GM12878 (cell line): ENCODE data around the gene C1S. TPM values are rescaled to one million over a fixed set of nuclear protein-coding genes. Genes with fewer than 3 reads are reported as not detected.

Experiments
- ATAC-seq: fragments of 200-7000 bp; cut with Tn5 transposase; 3 replicates; pipeline ENCODE4 v1.9.1; 2020; ENCODE audit warnings: mild to moderate bottlenecking, moderate library complexity
- BruUV-seq: library from RNA; stranded (reverse); fragments of 400-500 nt; replicated peaks from 2 replicates; lab custom pipeline; 2021; lab: Mats Ljungman, UMichigan
- CTCF ChIA-PET: fragments of 300-600 bp; sonication (Branson Sonifier 250); formaldehyde crosslinking; extraction: SDS; loops from one replicate; lab custom pipeline; 2021; ENCODE audit warnings: inconsistent platforms; lab: Yijun Ruan, JAX
- POLR2A ChIA-PET: fragments of 350-600 bp; formaldehyde crosslinking; extraction: SDS; loops from one replicate; lab custom pipeline; 2021; ENCODE audit warnings: inconsistent platforms; lab: Charles Lee
- RAD21 ChIA-PET: fragments of 300-600 bp; sonication (Branson Sonifier 250); formaldehyde crosslinking; loops from one replicate; lab custom pipeline; 2023; ENCODE audit warnings: antibody characterized with exemption; ENCODE audit not compliant: unreplicated experiment; lab: Charles Lee
- SMC1A ChIA-PET: fragments of 300-600 bp; sonication (Branson Sonifier 250); formaldehyde crosslinking; loops from one replicate; lab custom pipeline; 2023; ENCODE audit not compliant: unreplicated experiment, uncharacterized antibody; lab: Charles Lee
- DNase-seq: peaks from one replicate; pipeline ENCODE4 v3.0.0-alpha.2; 2011; ENCODE audit warnings: low read depth, low spot score
- FAIRE-seq: peaks from 3 replicates; lab custom pipeline; 2011; peaks lifted over from hg19 to GRCh38; lab: Jason Lieb, UNC
- H2AFZ ChIP-seq: 2 replicates; pipeline ENCODE4 v1.6.0; 2011; ENCODE audit warnings: low read depth, low read length, control low read depth; ENCODE audit not compliant: control insufficient read depth
- H3K27ac ChIP-seq: 2 replicates; pipeline ENCODE4 v1.5.1; 2011; ENCODE audit warnings: control low read depth; ENCODE audit not compliant: control insufficient read depth, insufficient read depth
- H3K27me3 ChIP-seq, 2 experiments: replicated peaks in 1 of 2; 2 replicates each; pipeline versions ENCODE4 v1.6.0 to v1.6.1; 2011; ENCODE audit warnings: low read length in 1 of 2; ENCODE audit not compliant: control insufficient read depth in 2 of 2, insufficient read depth in 2 of 2
- H3K36me3 ChIP-seq, 2 experiments: 2 replicates each; pipeline ENCODE4 v1.5.1; 2011; ENCODE audit warnings: low read length in 1 of 2; ENCODE audit not compliant: control insufficient read depth in 2 of 2, insufficient read depth in 2 of 2
- H3K4me1 ChIP-seq: 2 replicates; pipeline ENCODE4 v1.6.1; 2011; ENCODE audit warnings: mild to moderate bottlenecking, low read length, moderate library complexity, mixed read lengths; ENCODE audit not compliant: control insufficient read depth, insufficient read depth
- H3K4me2 ChIP-seq: 2 replicates; pipeline ENCODE4 v1.6.0; 2011; ENCODE audit warnings: control low read depth; ENCODE audit not compliant: control insufficient read depth, insufficient read depth
- H3K4me3 ChIP-seq: fragments of 200-600 bp; sonication (generic); 2 replicates; pipeline ENCODE4 v1.5.1; 2016
- H3K79me2 ChIP-seq: 2 replicates; pipeline ENCODE4 v1.6.0; 2011; ENCODE audit warnings: low read length; ENCODE audit not compliant: control insufficient read depth, insufficient read depth
- H3K9ac ChIP-seq: 2 replicates; pipeline ENCODE4 v1.8.0; 2011; ENCODE audit warnings: low read length, control low read depth, mixed read lengths; ENCODE audit not compliant: control insufficient read depth, insufficient read depth
- H3K9me3 ChIP-seq: replicated peaks from 3 replicates; pipeline ENCODE4 v1.5.1; 2011; ENCODE audit warnings: mild to moderate bottlenecking, low read length; ENCODE audit not compliant: control insufficient read depth, insufficient read depth
- H4K20me1 ChIP-seq: 2 replicates; pipeline ENCODE4 v1.6.0; 2011; ENCODE audit not compliant: control insufficient read depth, insufficient read depth
- CREB1 ChIP-seq: IDR thresholded peaks from 2 replicates; pipeline ENCODE4 v1.6.1; 2012; ENCODE audit warnings: low read depth, mild to moderate bottlenecking, inconsistent platforms
- CREM ChIP-seq: IDR thresholded peaks from 2 replicates; pipeline ENCODE4 v1.6.1; 2014; ENCODE audit warnings: antibody characterized with exemption, low read depth
- FOXK2 ChIP-seq: fragments of 450-650 bp; IDR thresholded peaks from 2 replicates; pipeline ENCODE4 v1.6.1; 2017; ENCODE audit warnings: mild to moderate bottlenecking, moderate library complexity
- HDAC2 ChIP-seq: fragments of 200-600 bp; sonication (generic); IDR thresholded peaks from 2 replicates; pipeline ENCODE4 v1.6.1; 2017
- MXI1 ChIP-seq: fragments of 150-350 bp; IDR thresholded peaks from 2 replicates; pipeline ENCODE4 v1.6.1; 2011; ENCODE audit warnings: low read depth, mild to moderate bottlenecking, inconsistent platforms, low read length, improper control_type of control experiment
- NFYB ChIP-seq: IDR thresholded peaks from 2 replicates; pipeline ENCODE4 v1.6.1; 2011; ENCODE audit warnings: low read depth, mild to moderate bottlenecking, low read length, improper control_type of control experiment, moderate library complexity; ENCODE audit not compliant: insufficient read depth
- RBBP5 ChIP-seq: fragments of 200-600 bp; sonication (generic); conservative IDR thresholded peaks from 2 replicates; pipeline ENCODE4 v1.6.1; 2016
- SRF ChIP-seq, 2 experiments: IDR thresholded peaks; 2 replicates each; pipeline ENCODE4 v1.6.1; 2011; ENCODE audit warnings: low read depth in 2 of 2, low read length in 2 of 2, mild to moderate bottlenecking in 1 of 2, moderate library complexity in 1 of 2
- TARDBP ChIP-seq: IDR thresholded peaks from 2 replicates; pipeline ENCODE4 v1.6.1; 2016; ENCODE audit warnings: borderline replicate concordance
- WRNIP1 ChIP-seq: IDR thresholded peaks from 2 replicates; pipeline ENCODE4 v1.6.1; 2011; ENCODE audit warnings: low read depth, low read length, improper control_type of control experiment, borderline replicate concordance
- WGBS: methylation state at CpG from one replicate; pipeline ENCODE4 v1.1.6; 2016; ENCODE audit warnings: low lambda C conversion rate; ENCODE audit not compliant: insufficient replicate concordance, insufficient coverage; ENCODE audit errors: missing lambda C conversion rate; 5-methylcytosine and 5-hydroxymethylcytosine counted together
- in situ Hi-C: fragments of 300-500 bp; cut with MboI; formaldehyde crosslinking; loops from 9 replicates; pipeline ENCODE4 v1.14.3; 2018; ENCODE audit warnings: mixed read lengths
- intact Hi-C: fragments of 100-400 bp; cut with micrococcal nuclease; formaldehyde crosslinking; loops from one replicate; pipeline ENCODE4 v1.14.2; 2022; ENCODE audit not compliant: unreplicated experiment
- polyA plus RNA-seq, 11 experiments: library from polyadenylated mRNA; depleted of rRNA in 4 of 11; unstranded in 6 of 11; stranded (reverse) in 5 of 11; fragments of >200 nt; fragmentation: Nextera tagmentation in 4 of 11; fragmentation: Illumina TruSeq in 1 of 11; extraction: Ambion mirVana in 4 of 11; extraction: Trizol in 1 of 11; gene quantifications; 1 replicate in 1 of 11; 2 replicates in 10 of 11; pipeline versions ENCODE4 v1.2.1 to v1.2.3, GENCODE V29; 2011 to 2016; ENCODE audit warnings: inconsistent platforms in 2 of 11, missing spikeins in 2 of 11, low read depth in 1 of 11
- total RNA-seq, 4 experiments: library from RNA; depleted of rRNA in 3 of 4; stranded (reverse); fragments of >200 nt in 3 of 4; fragmentation: Illumina TruSeq in 1 of 4; extraction: Trizol in 1 of 4; gene quantifications; 2 replicates each; pipeline versions ENCODE4 v1.2.1 to v1.2.3, GENCODE V29; 2013 to 2021
- TF ChIP-seq, protein P1 (sequence below): fragments of 450-650 bp; IDR thresholded peaks from 2 replicates; pipeline ENCODE4 v1.6.1; 2018; ENCODE audit warnings: borderline replicate concordance, mild to moderate bottlenecking; ENCODE audit not compliant: partially characterized antibody
- TF ChIP-seq, protein P2 (sequence below): IDR thresholded peaks from 2 replicates; pipeline ENCODE4 v1.6.1; 2012; ENCODE audit warnings: mild to moderate bottlenecking, low read depth, low read length
- TF ChIP-seq, protein P3 (sequence below): fragments of 450-650 bp; IDR thresholded peaks from 2 replicates; pipeline ENCODE4 v1.6.1; 2018; ENCODE audit warnings: mild to moderate bottlenecking, low read depth, moderate library complexity; ENCODE audit not compliant: partially characterized antibody

C1S gene
- total and polyA plus RNA-seq, 10 of the 15 experiments (the other 5 are each of a cell fraction or from before 2014, with no cell fraction given), result 0.10 to 1.4 (median 0.42) TPM

DNA sequence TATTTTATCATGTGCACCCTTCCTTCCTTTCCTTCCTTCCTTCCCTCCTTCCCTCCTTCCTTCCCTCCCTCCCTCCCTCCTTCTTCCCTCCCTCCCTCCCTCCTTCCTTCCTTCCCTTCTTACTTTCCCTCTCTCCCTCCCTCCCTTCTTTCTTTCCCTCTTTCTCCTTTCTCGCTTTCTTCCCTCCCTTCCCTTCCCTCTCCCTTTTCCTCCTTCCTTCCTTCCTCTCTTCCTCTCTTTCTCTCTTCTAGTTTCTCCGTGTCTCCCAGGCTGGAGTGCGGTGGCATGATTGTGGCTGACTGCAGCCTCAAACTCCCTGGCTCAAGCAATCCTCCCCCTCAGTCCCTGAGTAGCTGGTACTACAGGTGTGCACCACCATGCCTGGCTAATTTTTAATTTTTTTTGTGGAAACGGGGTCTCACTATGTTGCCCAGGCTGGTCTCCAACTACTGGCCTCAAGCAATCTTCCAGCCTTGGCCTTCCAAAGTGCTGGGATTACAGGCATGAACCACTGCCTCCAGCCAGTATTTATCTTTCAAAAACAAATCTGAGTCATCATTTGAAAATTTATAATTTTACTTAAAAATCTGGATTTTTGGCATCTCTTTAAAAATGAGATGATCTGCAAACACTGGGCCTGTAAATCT is 40.7 kb downstream of the C1S start (continued):
- TF ChIP-seq, protein P1, sequence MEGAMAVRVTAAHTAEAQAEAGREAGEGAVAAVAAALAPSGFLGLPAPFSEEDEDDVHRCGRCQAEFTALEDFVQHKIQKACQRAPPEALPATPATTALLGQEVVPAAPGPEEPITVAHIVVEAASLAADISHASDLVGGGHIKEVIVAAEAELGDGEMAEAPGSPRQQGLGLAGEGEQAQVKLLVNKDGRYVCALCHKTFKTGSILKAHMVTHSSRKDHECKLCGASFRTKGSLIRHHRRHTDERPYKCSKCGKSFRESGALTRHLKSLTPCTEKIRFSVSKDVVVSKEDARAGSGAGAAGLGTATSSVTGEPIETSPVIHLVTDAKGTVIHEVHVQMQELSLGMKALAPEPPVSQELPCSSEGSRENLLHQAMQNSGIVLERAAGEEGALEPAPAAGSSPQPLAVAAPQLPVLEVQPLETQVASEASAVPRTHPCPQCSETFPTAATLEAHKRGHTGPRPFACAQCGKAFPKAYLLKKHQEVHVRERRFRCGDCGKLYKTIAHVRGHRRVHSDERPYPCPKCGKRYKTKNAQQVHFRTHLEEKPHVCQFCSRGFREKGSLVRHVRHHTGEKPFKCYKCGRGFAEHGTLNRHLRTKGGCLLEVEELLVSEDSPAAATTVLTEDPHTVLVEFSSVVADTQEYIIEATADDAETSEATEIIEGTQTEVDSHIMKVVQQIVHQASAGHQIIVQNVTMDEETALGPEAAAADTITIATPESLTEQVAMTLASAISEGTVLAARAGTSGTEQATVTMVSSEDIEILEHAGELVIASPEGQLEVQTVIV, result no peak

DNA sequence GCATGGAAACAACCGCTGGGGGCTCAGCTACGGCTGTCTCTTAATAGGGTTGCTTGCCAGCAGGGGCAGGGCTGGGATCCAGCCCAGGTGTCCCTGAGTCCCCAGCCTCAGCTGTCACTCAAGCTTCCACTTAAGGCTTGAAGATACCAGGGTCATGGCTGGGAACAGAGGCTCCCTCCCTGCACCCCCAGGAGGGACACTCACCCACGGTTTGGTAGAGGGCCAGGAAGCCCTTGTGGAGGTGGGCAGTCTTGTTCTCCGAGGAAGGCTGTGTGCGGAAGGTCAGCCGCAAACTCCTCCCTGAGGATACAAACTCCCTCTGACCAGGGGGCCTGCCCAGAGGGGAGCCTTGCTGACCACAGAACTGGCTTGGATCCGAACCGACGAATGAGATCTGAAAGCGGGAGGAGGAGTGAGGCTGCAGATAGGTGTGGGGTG is 41.2 kb downstream of the C1S start:
- ChIA-PET RAD21 (no interaction called here), SMC1A (interaction anchor here (1.0 to 1.3 kb wide), 2 partner anchors 12 to 38 kb away, joined by 4 read pairs; no protein-coding TSS in a partner anchor), CTCF (interaction anchor here (1.6 kb wide), 1 partner anchor 9 kb away, joined by 4 read pairs; no protein-coding TSS in a partner anchor), POLR2A (no interaction called here)
- FAIRE-seq, result no peak
- Histone ChIP-seq H3K4me3 (no peak overlapping the region), H2AFZ (no peak overlapping the region), H3K79me2 (no peaks in the 10 kb centered on the region), H3K36me3 (0 out of 4 replicates have a peak, but pooled peaks cover 0 to 3% of the 10 kb centered on the region in 2 experiments), H3K27me3 (no peaks in the 10 kb centered on the region), H3K9me3 (peaks cover 6% of the 10 kb centered on the region), H3K4me2 (no peak overlapping the region), H4K20me1 (no peaks in the 10 kb centered on the region), H3K27ac (no peak overlapping the region), H3K9ac (no peak overlapping the region), H3K4me1 (no peaks in the 10 kb centered on the region)
- in situ Hi-C loops (no loop called here), intact Hi-C loops (no loop called here)
- BruUV-seq, result no TSS peak
- WGBS, result 87% methylated on average over 10 of the region's 10 CpGs
- no peak for ATAC-seq
- no peak for DNase-seq
- TF ChIP-seq SRF (IDR thresholded peaks at IDR 0.05; ENCODE audit: low read depth in 2 of 2, low read length in 2 of 2) (no peak), HDAC2 (no peak), NFYB (no peak), CREM (no peak), TARDBP (no peak), MXI1 (no peak), CREB1 (no peak), WRNIP1 (no peak), FOXK2 (no peak), RBBP5 (no peak)
- TF ChIP-seq, protein P2, sequence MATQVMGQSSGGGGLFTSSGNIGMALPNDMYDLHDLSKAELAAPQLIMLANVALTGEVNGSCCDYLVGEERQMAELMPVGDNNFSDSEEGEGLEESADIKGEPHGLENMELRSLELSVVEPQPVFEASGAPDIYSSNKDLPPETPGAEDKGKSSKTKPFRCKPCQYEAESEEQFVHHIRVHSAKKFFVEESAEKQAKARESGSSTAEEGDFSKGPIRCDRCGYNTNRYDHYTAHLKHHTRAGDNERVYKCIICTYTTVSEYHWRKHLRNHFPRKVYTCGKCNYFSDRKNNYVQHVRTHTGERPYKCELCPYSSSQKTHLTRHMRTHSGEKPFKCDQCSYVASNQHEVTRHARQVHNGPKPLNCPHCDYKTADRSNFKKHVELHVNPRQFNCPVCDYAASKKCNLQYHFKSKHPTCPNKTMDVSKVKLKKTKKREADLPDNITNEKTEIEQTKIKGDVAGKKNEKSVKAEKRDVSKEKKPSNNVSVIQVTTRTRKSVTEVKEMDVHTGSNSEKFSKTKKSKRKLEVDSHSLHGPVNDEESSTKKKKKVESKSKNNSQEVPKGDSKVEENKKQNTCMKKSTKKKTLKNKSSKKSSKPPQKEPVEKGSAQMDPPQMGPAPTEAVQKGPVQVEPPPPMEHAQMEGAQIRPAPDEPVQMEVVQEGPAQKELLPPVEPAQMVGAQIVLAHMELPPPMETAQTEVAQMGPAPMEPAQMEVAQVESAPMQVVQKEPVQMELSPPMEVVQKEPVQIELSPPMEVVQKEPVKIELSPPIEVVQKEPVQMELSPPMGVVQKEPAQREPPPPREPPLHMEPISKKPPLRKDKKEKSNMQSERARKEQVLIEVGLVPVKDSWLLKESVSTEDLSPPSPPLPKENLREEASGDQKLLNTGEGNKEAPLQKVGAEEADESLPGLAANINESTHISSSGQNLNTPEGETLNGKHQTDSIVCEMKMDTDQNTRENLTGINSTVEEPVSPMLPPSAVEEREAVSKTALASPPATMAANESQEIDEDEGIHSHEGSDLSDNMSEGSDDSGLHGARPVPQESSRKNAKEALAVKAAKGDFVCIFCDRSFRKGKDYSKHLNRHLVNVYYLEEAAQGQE, result no peak
- TF ChIP-seq, protein P3, sequence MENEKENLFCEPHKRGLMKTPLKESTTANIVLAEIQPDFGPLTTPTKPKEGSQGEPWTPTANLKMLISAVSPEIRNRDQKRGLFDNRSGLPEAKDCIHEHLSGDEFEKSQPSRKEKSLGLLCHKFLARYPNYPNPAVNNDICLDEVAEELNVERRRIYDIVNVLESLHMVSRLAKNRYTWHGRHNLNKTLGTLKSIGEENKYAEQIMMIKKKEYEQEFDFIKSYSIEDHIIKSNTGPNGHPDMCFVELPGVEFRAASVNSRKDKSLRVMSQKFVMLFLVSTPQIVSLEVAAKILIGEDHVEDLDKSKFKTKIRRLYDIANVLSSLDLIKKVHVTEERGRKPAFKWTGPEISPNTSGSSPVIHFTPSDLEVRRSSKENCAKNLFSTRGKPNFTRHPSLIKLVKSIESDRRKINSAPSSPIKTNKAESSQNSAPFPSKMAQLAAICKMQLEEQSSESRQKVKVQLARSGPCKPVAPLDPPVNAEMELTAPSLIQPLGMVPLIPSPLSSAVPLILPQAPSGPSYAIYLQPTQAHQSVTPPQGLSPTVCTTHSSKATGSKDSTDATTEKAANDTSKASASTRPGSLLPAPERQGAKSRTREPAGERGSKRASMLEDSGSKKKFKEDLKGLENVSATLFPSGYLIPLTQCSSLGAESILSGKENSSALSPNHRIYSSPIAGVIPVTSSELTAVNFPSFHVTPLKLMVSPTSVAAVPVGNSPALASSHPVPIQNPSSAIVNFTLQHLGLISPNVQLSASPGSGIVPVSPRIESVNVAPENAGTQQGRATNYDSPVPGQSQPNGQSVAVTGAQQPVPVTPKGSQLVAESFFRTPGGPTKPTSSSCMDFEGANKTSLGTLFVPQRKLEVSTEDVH, result no peak
